Bronchial smooth muscle cell (primary cell): ENCODE data around the gene CALML3. TPM values are rescaled to one million over a fixed set of nuclear protein-coding genes. Genes with fewer than 3 reads are reported as not detected.

ENCODE experiments used
- total RNA-seq: library from RNA; depleted of rRNA; stranded (reverse); fragments of >200 nt; gene quantifications from 2 replicates; pipeline ENCODE4 v1.2.1, GENCODE V29; 2014

The CALML3 gene
- total RNA-seq: not detected in 2 replicates

DNA sequence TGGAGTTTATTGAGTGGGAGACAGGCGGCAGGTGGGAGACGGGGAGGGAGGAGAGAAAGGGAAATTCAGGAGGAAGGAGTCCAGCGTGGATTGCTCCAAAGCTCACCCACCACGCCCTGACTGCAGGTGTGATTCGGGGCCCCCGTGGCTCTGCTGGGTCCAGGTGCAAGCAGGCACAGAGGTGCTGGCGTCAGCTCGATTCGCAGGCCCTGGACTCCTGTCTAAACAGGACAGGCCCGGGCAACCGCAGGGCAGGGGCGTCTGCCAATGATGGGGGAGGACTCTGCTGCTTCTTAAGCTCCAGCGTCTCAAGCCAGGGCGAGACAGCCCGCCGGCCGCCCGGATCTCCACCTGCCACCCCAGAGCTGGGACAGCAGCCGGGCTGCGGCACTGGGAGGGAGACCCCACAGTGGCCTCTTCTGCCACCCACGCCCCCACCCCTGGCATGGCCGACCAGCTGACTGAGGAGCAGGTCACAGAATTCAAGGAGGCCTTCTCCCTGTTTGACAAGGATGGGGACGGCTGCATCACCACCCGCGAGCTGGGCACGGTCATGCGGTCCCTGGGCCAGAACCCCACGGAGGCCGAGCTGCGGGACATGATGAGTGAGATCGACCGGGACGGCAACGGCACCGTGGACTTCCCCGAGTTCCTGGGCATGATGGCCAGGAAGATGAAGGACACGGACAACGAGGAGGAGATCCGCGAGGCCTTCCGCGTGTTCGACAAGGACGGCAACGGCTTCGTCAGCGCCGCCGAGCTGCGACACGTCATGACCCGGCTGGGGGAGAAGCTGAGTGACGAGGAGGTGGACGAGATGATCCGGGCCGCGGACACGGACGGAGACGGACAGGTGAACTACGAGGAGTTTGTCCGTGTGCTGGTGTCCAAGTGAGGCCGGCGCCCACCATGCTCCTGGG, at the start of gene CALML3:
Gene CALML3, plus strand, starts transcription at position 321 of the 920 bp plus-strand sequence. Its CDS starts 125 bp downstream, at position 446.

GRCh38 chr10:5499493-5500140, 25.1 kb upstream of the CALML3 start, which contains the start of gene CALML5:
TSS of gene CALML5 (minus strand) at chr10:5499570. CDS start at chr10:5499438, 132 bp downstream.

Other genes starting within 250 kb of the CALML3 start
- not detected in 2 replicates for gene UCN3, start 160.0 kb upstream of the CALML3 start, total RNA-seq
- not detected in 2 replicates for gene TUBAL3, start 120.1 kb upstream of the CALML3 start, total RNA-seq
- gene NET1, start 112.4 kb upstream of the CALML3 start, total RNA-seq: 16.9 and 28.8 TPM in 2 replicates
- gene CALML5, start 25.4 kb upstream of the CALML3 start, total RNA-seq: 0.17 TPM in 1 of 2 replicates, not detected in the other
- 7.1 and 7.4 TPM in 2 replicates for gene ASB13, start 141.6 kb downstream of the CALML3 start, total RNA-seq
- gene TASOR2, start 159.9 kb downstream of the CALML3 start, total RNA-seq: 28.1 and 37.4 TPM in 2 replicates